ENCODE data around the gene SP140L. TPM values are rescaled to one million over a fixed set of nuclear protein-coding genes. Genes with fewer than 3 reads are reported as not detected.

Gene SP140L
- polyA plus RNA-seq, 3 donors = 6.5 to 23.7 (median 8.5) TPM

DNA sequence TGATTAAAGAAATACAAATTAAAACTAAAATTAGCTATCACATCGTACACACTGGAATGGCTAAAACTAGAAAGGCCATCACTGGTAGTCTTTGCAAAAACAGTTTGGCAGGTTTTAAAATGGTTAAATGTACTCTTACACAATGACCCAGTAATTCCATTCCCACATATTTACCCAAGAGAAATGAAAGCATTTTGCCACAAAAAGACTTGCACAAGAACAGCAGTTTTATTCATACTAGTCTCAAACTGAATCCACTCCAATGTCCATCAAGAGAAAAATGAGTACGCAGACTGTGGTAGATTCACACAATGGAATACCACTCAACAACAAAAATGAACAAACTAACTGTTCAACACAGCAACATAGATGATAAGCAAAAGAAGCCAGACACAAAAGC is 29.1 kb downstream of the SP140L start:
- no peak overlapping the region for H3K4me2 ChIP-seq (replicated peaks; ENCODE audit: extremely low read depth, low read length, poor library complexity, severe bottlenecking)
- no peaks in the 10 kb centered on the region for H3K79me2 ChIP-seq (ENCODE audit: insufficient read depth, low read length)
- no peak overlapping the region for H3K27ac ChIP-seq (ENCODE audit: low read depth in 1 of 2, low read length in 2 of 2)
- H3K27me3 ChIP-seq (ENCODE audit: control insufficient read depth in 2 of 2, insufficient read depth in 2 of 2, low read length in 2 of 2) = no peaks in the 10 kb centered on the region
- Mint-ChIP-seq H3K4me1 (peaks cover 4% of the 10 kb centered on the region), H3K36me3 (peaks cover 44 to 47% of the 10 kb centered on the region in 2 donors), H3K27me3 (ENCODE audit: low read depth in 3 of 3) (no peaks in the 10 kb centered on the region), H3K27ac (no peak overlapping the region), H3K9me3 (peaks cover 0 to 8% (median 4%) of the 10 kb centered on the region in 7 donors), H3K4me3 (no peak overlapping the region)
- WGBS (ENCODE audit: insufficient coverage) = no CpG with 5 or more reads among the region's 2 CpGs
- no peak for DNase-seq
- H3K9ac ChIP-seq (ENCODE audit: insufficient read depth, low read length, poor library complexity, severe bottlenecking) = no peak overlapping the region
- intact Hi-C loops (cut with micrococcal nuclease) = no loop called here
- TF ChIP-seq, protein P1, sequence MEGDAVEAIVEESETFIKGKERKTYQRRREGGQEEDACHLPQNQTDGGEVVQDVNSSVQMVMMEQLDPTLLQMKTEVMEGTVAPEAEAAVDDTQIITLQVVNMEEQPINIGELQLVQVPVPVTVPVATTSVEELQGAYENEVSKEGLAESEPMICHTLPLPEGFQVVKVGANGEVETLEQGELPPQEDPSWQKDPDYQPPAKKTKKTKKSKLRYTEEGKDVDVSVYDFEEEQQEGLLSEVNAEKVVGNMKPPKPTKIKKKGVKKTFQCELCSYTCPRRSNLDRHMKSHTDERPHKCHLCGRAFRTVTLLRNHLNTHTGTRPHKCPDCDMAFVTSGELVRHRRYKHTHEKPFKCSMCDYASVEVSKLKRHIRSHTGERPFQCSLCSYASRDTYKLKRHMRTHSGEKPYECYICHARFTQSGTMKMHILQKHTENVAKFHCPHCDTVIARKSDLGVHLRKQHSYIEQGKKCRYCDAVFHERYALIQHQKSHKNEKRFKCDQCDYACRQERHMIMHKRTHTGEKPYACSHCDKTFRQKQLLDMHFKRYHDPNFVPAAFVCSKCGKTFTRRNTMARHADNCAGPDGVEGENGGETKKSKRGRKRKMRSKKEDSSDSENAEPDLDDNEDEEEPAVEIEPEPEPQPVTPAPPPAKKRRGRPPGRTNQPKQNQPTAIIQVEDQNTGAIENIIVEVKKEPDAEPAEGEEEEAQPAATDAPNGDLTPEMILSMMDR (IDR thresholded peaks at IDR 0.05) = no peak
- H3K9me3 ChIP-seq (replicated peaks in 1 of 2; ENCODE audit: control insufficient read depth in 1 of 2, insufficient read depth in 1 of 2, low read length in 2 of 2) = peaks cover 0 to 6% of the 10 kb centered on the region in 2 donors
- H3K4me3 ChIP-seq (replicated peaks in 1 of 3; ENCODE audit: low read depth in 2 of 3, low read length in 3 of 3) = no peak overlapping the region
- H4K20me1 ChIP-seq (ENCODE audit: insufficient read depth, low read length) = peaks cover 5% of the 10 kb centered on the region
- no peaks in the 10 kb centered on the region for H3K4me1 ChIP-seq (ENCODE audit: control insufficient read depth in 1 of 2, insufficient read depth in 2 of 2, low read length in 2 of 2)
- no peak overlapping the region for H2AFZ ChIP-seq (ENCODE audit: insufficient read depth, low read depth, low read length, poor library complexity, severe bottlenecking)
- peaks cover 31 to 44% of the 10 kb centered on the region in 2 donors for H3K36me3 ChIP-seq (replicated peaks in 1 of 2; ENCODE audit: control insufficient read depth in 1 of 2, insufficient read depth in 2 of 2, low read length in 2 of 2)

DNA sequence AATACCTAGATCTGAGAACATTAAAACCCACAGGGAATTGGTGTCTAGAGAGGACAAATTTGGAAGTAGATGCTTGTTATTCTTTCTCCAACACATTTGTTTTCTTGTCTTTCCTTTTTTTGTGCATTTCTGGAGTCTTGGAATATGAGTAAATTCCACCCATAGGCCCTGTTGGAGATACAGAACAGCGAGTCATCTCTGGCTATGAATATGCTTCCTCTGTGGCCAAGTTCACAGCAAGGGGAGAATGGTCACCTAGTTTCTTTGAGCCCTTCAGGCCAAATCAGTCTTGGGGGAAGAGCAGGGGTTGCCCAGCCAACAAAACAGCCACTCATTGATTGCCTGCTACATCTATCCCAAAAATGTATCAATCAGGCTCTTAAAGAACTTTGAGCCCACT is 31.3 kb downstream of the SP140L start:
- H3K27ac Mint-ChIP-seq = no peak overlapping the region
- Histone ChIP-seq H3K4me2 (replicated peaks; ENCODE audit: extremely low read depth, low read length, poor library complexity, severe bottlenecking) (no peak overlapping the region), H3K4me1 (ENCODE audit: control insufficient read depth in 1 of 2, insufficient read depth in 2 of 2, low read length in 2 of 2) (no peaks in the 10 kb centered on the region), H3K27ac (ENCODE audit: low read depth in 1 of 2, low read length in 2 of 2) (no peak overlapping the region), H3K27me3 (ENCODE audit: control insufficient read depth in 2 of 2, insufficient read depth in 2 of 2, low read length in 2 of 2) (no peaks in the 10 kb centered on the region), H3K9ac (ENCODE audit: insufficient read depth, low read length, poor library complexity, severe bottlenecking) (no peak overlapping the region), H3K79me2 (ENCODE audit: insufficient read depth, low read length) (no peaks in the 10 kb centered on the region), H3K36me3 (replicated peaks in 1 of 2; ENCODE audit: control insufficient read depth in 1 of 2, insufficient read depth in 2 of 2, low read length in 2 of 2) (peaks cover 34 to 62% of the 10 kb centered on the region in 2 donors), H2AFZ (ENCODE audit: insufficient read depth, low read depth, low read length, poor library complexity, severe bottlenecking) (no peak overlapping the region), H3K4me3 (replicated peaks in 1 of 3; ENCODE audit: low read depth in 2 of 3, low read length in 3 of 3) (no peak overlapping the region), H4K20me1 (ENCODE audit: insufficient read depth, low read length) (peaks cover 5% of the 10 kb centered on the region), H3K9me3 (replicated peaks in 1 of 2; ENCODE audit: control insufficient read depth in 1 of 2, insufficient read depth in 1 of 2, low read length in 2 of 2) (peaks cover 0 to 6% of the 10 kb centered on the region in 2 donors)
- no peaks in the 10 kb centered on the region for H3K27me3 Mint-ChIP-seq (ENCODE audit: low read depth in 3 of 3)
- H3K36me3 Mint-ChIP-seq = peaks cover 52 to 56% of the 10 kb centered on the region in 2 donors
- peaks cover 0 to 8% (median 2%) of the 10 kb centered on the region in 7 donors for H3K9me3 Mint-ChIP-seq
- H3K4me1 Mint-ChIP-seq = peaks cover 17% of the 10 kb centered on the region
- 100% methylated on average over 1 of the region's 1 CpG for WGBS (ENCODE audit: insufficient coverage)
- no peak overlapping the region for H3K4me3 Mint-ChIP-seq
- intact Hi-C loops (cut with micrococcal nuclease) = no loop called here
- TF ChIP-seq, protein P1 (IDR thresholded peaks at IDR 0.05) = no peak
- no peak for DNase-seq
